CD4-positive, alpha-beta T cell treated with Interleukin-21 for 1 hour (primary cell): ENCODE data around the gene TENM4.
"Not testable (repeated sequence)": the region's sequence is repeated elsewhere in the genome, so short reads cannot be mapped to it uniquely, and the experiment has no call there.

Source experiments
- DNase-seq: peaks from one replicate; pipeline ENCODE4 v3.0.0-alpha.2; 2020

TENM4 gene

GRCh38 chr11:78991681-78992080, 449.1 kb downstream of the TENM4 start:
- DNase-seq: no peak

GRCh38 chr11:78990261-78990660, 450.6 kb downstream of the TENM4 start:
- DNase-seq: no peak

- no peak for DNase-seq
Observed at GRCh38 chr11:78987748-78988147, 453.1 kb downstream of the TENM4 start.

GRCh38 chr11:78986305-78986704, 454.5 kb downstream of the TENM4 start:
- no peak for DNase-seq

- no peak for DNase-seq
Observed at GRCh38 chr11:78985663-78986062, 455.2 kb downstream of the TENM4 start.

- no peak for DNase-seq
Observed at GRCh38 chr11:78982473-78982872, 458.4 kb downstream of the TENM4 start.

GRCh38 chr11:78981153-78981552, 459.7 kb downstream of the TENM4 start:
- DNase-seq: no peak

- DNase-seq: no peak
Observed at GRCh38 chr11:78978831-78979230, 462.0 kb downstream of the TENM4 start.

GRCh38 chr11:78977848-78978247, 463.0 kb downstream of the TENM4 start:
- not testable (repeated sequence) for DNase-seq

- DNase-seq: no peak
Observed at GRCh38 chr11:78977009-78977408, 463.8 kb downstream of the TENM4 start.

- DNase-seq: no peak
Observed at GRCh38 chr11:78975081-78975480, 465.7 kb downstream of the TENM4 start.

- DNase-seq: no peak
Observed at GRCh38 chr11:78973876-78974275, 467.0 kb downstream of the TENM4 start.

GRCh38 chr11:78972590-78972989, 468.2 kb downstream of the TENM4 start:
- DNase-seq: no peak

GRCh38 chr11:78972177-78972576, 468.7 kb downstream of the TENM4 start:
- no peak for DNase-seq

- DNase-seq: no peak
Observed at GRCh38 chr11:78967811-78968210, 473.0 kb downstream of the TENM4 start.

GRCh38 chr11:78965432-78965831, 475.4 kb downstream of the TENM4 start:
- DNase-seq: no peak

- no peak for DNase-seq
Observed at GRCh38 chr11:78961937-78962701, 478.7 kb downstream of the TENM4 start.

- no peak for DNase-seq
Observed at GRCh38 chr11:78961247-78961646, 479.6 kb downstream of the TENM4 start.

GRCh38 chr11:78958444-78958843, 482.4 kb downstream of the TENM4 start:
- no peak for DNase-seq

- DNase-seq: no peak
Observed at GRCh38 chr11:78957476-78958245, 483.2 kb downstream of the TENM4 start.

- no peak for DNase-seq
Observed at GRCh38 chr11:78954696-78955095, 486.1 kb downstream of the TENM4 start.

GRCh38 chr11:78954261-78954660, 486.6 kb downstream of the TENM4 start:
- no peak for DNase-seq

GRCh38 chr11:78952890-78953289, 487.9 kb downstream of the TENM4 start:
- DNase-seq: no peak

- no peak for DNase-seq
Observed at GRCh38 chr11:78952175-78952574, 488.7 kb downstream of the TENM4 start.
